ENCODE results near the gene ANKRD17. TPM values are rescaled to one million over a fixed set of nuclear protein-coding genes. Genes with fewer than 3 reads are reported as not detected.

The ANKRD17 gene
- total and polyA plus RNA-seq, 9 of the 15 experiments (the other 6 are each of a cell fraction or from before 2014, with no cell fraction given): 25.5 to 86.9 (median 52.2) TPM

DNA sequence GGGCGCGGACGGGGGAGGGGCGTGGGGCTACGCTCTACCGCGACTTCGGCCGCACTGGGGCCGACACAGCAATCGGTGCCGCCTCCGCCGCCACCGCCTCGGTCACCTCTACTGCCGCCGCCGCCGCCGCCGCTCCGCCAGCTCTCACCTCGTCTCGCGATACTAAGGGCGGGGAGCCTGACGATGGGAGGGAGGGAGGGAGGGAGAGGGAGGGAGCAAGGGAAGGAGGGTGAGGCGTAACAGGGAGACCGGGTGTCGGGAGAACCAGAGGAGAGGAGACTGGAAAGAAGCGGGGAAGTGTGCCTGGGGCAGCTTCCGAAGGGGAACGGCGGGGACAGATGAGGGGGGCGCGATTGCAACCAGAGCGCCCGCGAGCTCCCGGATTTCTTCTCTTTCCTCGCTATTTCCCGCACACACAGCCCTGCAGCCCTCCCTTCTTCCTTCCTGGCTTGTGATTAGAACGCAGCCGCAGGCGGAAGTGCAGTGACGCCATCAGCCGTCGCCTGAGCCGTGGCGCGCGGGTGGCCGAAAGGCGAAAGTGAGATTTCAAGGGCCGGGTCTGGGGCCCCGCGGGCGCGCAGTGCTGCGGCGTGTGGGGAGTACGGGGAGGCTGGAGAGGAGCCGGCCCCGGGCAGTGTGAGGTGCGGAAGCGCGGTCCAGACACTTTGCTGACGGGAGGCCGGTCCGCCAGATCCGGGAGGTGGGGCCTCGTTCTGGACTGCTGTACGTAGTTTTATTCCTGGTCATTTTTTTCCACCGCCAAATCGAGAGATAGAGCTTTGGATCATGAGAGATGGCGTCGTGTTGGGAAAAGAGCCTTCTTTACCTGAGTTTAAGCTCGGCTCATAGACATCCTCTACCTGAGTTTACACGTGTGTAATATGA, at the start of gene ANKRD17 (continued):
- no peak; the same call in 1 of the 2 replicates for TF ChIP-seq NR1H2 (CRISPR knock-in tag; IDR thresholded peaks at IDR 0.05)
- TF ChIP-seq, protein P1, sequence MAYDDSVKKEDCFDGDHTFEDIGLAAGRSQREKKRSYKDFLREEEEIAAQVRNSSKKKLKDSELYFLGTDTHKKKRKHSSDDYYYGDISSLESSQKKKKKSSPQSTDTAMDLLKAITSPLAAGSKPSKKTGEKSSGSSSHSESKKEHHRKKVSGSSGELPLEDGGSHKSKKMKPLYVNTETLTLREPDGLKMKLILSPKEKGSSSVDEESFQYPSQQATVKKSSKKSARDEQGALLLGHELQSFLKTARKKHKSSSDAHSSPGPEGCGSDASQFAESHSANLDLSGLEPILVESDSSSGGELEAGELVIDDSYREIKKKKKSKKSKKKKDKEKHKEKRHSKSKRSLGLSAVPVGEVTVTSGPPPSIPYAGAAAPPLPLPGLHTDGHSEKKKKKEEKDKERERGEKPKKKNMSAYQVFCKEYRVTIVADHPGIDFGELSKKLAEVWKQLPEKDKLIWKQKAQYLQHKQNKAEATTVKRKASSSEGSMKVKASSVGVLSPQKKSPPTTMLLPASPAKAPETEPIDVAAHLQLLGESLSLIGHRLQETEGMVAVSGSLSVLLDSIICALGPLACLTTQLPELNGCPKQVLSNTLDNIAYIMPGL (CRISPR knock-in tag; IDR thresholded peaks at IDR 0.05): no peak; the same call in 1 of the 2 replicates
- no peak for TF ChIP-seq PPARD (CRISPR knock-in tag; IDR thresholded peaks at IDR 0.05)
- no peak for TF ChIP-seq TARDBP (IDR thresholded peaks at IDR 0.05)
- TF ChIP-seq, protein P2, sequence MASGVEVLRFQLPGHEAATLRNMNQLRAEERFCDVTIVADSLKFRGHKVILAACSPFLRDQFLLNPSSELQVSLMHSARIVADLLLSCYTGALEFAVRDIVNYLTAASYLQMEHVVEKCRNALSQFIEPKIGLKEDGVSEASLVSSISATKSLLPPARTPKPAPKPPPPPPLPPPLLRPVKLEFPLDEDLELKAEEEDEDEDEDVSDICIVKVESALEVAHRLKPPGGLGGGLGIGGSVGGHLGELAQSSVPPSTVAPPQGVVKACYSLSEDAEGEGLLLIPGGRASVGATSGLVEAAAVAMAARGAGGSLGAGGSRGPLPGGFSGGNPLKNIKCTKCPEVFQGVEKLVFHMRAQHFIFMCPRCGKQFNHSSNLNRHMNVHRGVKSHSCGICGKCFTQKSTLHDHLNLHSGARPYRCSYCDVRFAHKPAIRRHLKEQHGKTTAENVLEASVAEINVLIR (CRISPR knock-in tag; IDR thresholded peaks at IDR 0.05): peak; percentile 95
- peak; percentile 65 to 79; a peak in 1 of 4 replicates for TF ChIP-seq FOXK2 (conservative IDR thresholded peaks at IDR 0.05 in 1 of 2, IDR thresholded peaks at IDR 0.05 in 1 of 2; ENCODE audit: low read depth in 2 of 2)
- TF ChIP-seq ZC3H11A (IDR thresholded peaks at IDR 0.05; ENCODE audit: low read depth, low read length): peak; percentile 76; the same call in 1 of the 2 replicates
- TF ChIP-seq, protein P3, sequence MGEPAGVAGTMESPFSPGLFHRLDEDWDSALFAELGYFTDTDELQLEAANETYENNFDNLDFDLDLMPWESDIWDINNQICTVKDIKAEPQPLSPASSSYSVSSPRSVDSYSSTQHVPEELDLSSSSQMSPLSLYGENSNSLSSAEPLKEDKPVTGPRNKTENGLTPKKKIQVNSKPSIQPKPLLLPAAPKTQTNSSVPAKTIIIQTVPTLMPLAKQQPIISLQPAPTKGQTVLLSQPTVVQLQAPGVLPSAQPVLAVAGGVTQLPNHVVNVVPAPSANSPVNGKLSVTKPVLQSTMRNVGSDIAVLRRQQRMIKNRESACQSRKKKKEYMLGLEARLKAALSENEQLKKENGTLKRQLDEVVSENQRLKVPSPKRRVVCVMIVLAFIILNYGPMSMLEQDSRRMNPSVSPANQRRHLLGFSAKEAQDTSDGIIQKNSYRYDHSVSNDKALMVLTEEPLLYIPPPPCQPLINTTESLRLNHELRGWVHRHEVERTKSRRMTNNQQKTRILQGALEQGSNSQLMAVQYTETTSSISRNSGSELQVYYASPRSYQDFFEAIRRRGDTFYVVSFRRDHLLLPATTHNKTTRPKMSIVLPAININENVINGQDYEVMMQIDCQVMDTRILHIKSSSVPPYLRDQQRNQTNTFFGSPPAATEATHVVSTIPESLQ (CRISPR knock-in tag; IDR thresholded peaks at IDR 0.05): no peak; the same call in 1 of the 2 replicates
- TF ChIP-seq ZNF143 (CRISPR knock-in tag; IDR thresholded peaks at IDR 0.05): no peak
- no peak for TF ChIP-seq CC2D1A (IDR thresholded peaks at IDR 0.05)
- peak; percentile 84; the same call in 1 of the 2 replicates for TF ChIP-seq DIDO1 (tag; IDR thresholded peaks at IDR 0.05; ENCODE audit: low read depth)
- no peak for TF ChIP-seq TFAM (CRISPR knock-in tag; conservative IDR thresholded peaks at IDR 0.05)
- TF ChIP-seq ZNF75A (CRISPR knock-in tag; IDR thresholded peaks at IDR 0.05): no peak
- TF ChIP-seq TAL1 (IDR thresholded peaks at IDR 0.05): no peak
- no peak for TF ChIP-seq MED1 (CRISPR knock-in tag; IDR thresholded peaks at IDR 0.05; ENCODE audit: borderline replicate concordance)
- no peak for TF ChIP-seq IFI16 (CRISPR knock-in tag; IDR thresholded peaks at IDR 0.05)
- no peak for TF ChIP-seq ZBTB17 (CRISPR knock-in tag; IDR thresholded peaks at IDR 0.05)
- TF ChIP-seq MEF2D (tag; conservative IDR thresholded peaks at IDR 0.05; ENCODE audit: low read depth): no peak
- TF ChIP-seq TSC22D4 (tag; IDR thresholded peaks at IDR 0.05): no peak
- peak; percentile 94 for TF ChIP-seq ELF2 (CRISPR knock-in tag; IDR thresholded peaks at IDR 0.05)
